GM12864 (cell line): ENCODE results near the gene MAG.

Experiments used
- DNase-seq: peaks from one replicate; pipeline ENCODE4 v3.0.0-alpha.2; 2011; ENCODE audit warnings: low read depth
- H3K4me3 ChIP-seq: 2 replicates; pipeline ENCODE4 v1.5.1; 2011; ENCODE audit warnings: mild to moderate bottlenecking, low read depth, low read length, control low read depth
- CTCF ChIP-seq: IDR thresholded peaks from 2 replicates; pipeline ENCODE4 v1.5.1; 2011; ENCODE audit warnings: low read depth, mild to moderate bottlenecking, moderate library complexity, low read length, control low read depth, inconsistent platforms; ENCODE audit errors: missing control alignments

MAG gene

DNA sequence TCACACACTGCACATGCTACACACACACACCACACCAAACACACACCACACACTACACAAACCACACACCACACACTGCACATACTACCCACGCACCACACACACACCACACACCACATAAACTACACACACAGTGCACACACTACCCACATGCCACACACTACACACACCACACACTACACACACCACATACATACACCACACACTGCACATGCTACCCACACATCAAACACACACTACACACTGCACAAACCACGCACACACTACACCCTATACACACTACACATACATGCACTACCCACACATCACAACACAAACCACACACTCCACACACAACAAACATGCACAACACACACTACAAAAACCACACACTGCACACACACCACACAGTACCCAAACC is 6.0 kb downstream of the MAG start:
- DNase-seq: no peak
- no peak overlapping the region for H3K4me3 ChIP-seq
- TF ChIP-seq CTCF: no peak

- H3K4me3 ChIP-seq: no peak overlapping the region
- TF ChIP-seq CTCF: no peak
- no peak for DNase-seq
Measured at GRCh38 chr19:35298561-35298972, 6.6 kb downstream of the MAG start.

DNA sequence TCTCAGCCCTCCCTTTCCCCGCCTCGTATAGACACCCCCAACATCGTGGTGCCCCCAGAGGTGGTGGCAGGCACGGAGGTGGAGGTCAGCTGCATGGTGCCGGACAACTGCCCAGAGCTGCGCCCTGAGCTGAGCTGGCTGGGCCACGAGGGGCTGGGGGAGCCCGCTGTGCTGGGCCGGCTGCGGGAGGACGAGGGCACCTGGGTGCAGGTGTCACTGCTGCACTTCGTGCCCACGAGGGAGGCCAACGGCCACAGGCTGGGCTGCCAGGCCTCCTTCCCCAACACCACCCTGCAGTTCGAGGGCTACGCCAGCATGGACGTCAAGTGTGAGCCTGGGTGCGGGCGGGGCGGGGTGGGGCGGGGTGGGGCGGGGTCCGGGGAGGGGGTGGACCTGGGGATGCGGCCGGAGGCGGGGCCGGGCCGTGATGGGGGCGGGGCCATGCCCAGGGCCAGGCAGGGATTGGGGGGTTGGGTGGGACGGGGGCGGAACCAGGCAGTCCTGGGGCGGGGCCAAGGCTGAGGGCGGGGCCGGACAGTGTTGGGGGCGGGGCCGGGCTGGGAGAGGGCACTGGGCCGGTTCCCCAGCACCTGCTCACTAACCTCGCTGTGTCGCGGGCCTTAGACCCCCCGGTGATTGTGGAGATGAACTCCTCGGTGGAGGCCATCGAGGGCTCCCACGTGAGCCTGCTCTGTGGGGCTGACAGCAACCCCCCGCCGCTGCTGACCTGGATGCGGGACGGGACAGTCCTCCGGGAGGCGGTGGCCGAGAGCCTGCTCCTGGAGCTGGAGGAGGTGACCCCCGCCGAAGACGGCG is 7.8 kb downstream of the MAG start:
- no peak for DNase-seq
- H3K4me3 ChIP-seq: no peak overlapping the region
- no peak for TF ChIP-seq CTCF

DNA sequence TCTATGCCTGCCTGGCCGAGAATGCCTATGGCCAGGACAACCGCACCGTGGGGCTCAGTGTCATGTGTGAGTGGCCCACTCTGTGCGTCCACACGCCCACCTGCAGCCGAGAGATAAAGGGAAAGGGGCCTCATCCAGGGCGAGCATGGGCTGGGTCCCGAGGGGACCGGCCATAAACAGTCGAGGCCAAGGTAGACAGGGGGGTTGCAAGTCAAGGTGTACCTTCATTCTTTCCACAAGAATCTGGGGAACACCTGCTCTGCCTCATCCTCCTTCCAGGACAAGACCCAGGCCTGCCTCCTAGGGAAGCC is 8.3 kb downstream of the MAG start:
- no peak overlapping the region for H3K4me3 ChIP-seq
- no peak for DNase-seq
- TF ChIP-seq CTCF: no peak

- no peak for DNase-seq
- no peak for TF ChIP-seq CTCF
- H3K4me3 ChIP-seq: no peak overlapping the region
Measured at GRCh38 chr19:35301961-35302360, 10.0 kb downstream of the MAG start.

GRCh38 chr19:35302446-35302845 is 10.5 kb downstream of the MAG start:
- DNase-seq: no peak
- TF ChIP-seq CTCF: no peak

GRCh38 chr19:35303357-35303915 is 11.5 kb downstream of the MAG start:
- no peak overlapping the region for H3K4me3 ChIP-seq
- no peak for DNase-seq
- no peak for TF ChIP-seq CTCF

More at GRCh38 chr19:35302446-35302845, 10.5 kb downstream of the MAG start:
- no peak overlapping the region for H3K4me3 ChIP-seq
